ENCODE data around the gene MEPCE. TPM values are rescaled to one million over a fixed set of nuclear protein-coding genes. Genes with fewer than 3 reads are reported as not detected.

MEPCE gene
- total and polyA plus RNA-seq, 2 donors (not counting 1 experiment from before 2014, with no cell fraction given), result 11.4 to 26.6 TPM

DNA sequence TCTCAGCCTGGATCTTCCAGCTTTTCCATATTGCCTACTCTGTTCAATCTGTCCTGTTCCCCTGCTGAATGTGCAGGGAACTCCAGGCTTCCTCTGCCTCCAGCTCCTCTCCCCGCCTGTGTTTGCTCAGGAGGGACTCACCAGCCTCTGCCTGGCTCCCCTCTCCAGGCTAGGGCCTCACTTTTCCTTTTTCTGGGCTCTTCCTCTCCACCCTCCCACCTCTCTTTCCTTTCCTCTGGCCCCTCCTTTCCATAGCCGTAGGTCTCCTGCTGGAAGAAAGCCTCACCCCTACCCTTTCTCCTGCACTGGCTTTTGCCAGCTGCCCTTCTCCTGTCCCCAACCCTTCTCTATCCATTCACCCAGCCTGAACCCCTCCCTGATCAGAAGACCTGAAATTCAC, 31.4 kb upstream of the MEPCE start:
- Histone ChIP-seq H3K4me3 (replicated peaks in 1 of 4; ENCODE audit: control extremely low read depth in 1 of 4, insufficient read depth in 1 of 4, low read depth in 3 of 4, low read length in 4 of 4) (no peak overlapping the region), H3K4me1 (ENCODE audit: control insufficient read depth, extremely low read depth, insufficient read depth, low read length) (no peaks in the 10 kb centered on the region), H3K9me3 (ENCODE audit: control insufficient read depth, insufficient read depth, low read depth, low read length) (no peaks in the 10 kb centered on the region), H3K79me2 (ENCODE audit: control insufficient read depth, insufficient read depth, low read length) (no peaks in the 10 kb centered on the region), H3K4me2 (ENCODE audit: extremely low read depth, insufficient read depth, low read length) (no peak overlapping the region), H2AFZ (ENCODE audit: low read length) (no peak overlapping the region), H3K36me3 (ENCODE audit: control insufficient read depth, insufficient read depth, low read length) (no peaks in the 10 kb centered on the region), H4K20me1 (ENCODE audit: control insufficient read depth, extremely low read depth, insufficient read depth, low read length) (no peaks in the 10 kb centered on the region), H3K9ac (ENCODE audit: insufficient read depth, low read length) (no peak overlapping the region), H3K27ac (ENCODE audit: insufficient read depth, low read length) (no peak overlapping the region), H3K27me3 (ENCODE audit: control insufficient read depth, insufficient read depth, low read length) (peaks cover 6% of the 10 kb centered on the region)
- no peak for DNase-seq (ENCODE audit: low read depth in 2 of 2)
- TF ChIP-seq EZH2 (IDR thresholded peaks at IDR 0.05; ENCODE audit: low read length, missing control alignments), result no peak
- TF ChIP-seq, protein P1, sequence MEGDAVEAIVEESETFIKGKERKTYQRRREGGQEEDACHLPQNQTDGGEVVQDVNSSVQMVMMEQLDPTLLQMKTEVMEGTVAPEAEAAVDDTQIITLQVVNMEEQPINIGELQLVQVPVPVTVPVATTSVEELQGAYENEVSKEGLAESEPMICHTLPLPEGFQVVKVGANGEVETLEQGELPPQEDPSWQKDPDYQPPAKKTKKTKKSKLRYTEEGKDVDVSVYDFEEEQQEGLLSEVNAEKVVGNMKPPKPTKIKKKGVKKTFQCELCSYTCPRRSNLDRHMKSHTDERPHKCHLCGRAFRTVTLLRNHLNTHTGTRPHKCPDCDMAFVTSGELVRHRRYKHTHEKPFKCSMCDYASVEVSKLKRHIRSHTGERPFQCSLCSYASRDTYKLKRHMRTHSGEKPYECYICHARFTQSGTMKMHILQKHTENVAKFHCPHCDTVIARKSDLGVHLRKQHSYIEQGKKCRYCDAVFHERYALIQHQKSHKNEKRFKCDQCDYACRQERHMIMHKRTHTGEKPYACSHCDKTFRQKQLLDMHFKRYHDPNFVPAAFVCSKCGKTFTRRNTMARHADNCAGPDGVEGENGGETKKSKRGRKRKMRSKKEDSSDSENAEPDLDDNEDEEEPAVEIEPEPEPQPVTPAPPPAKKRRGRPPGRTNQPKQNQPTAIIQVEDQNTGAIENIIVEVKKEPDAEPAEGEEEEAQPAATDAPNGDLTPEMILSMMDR (conservative IDR thresholded peaks at IDR 0.05 in 1 of 2, IDR thresholded peaks at IDR 0.05 in 1 of 2; ENCODE audit: low read depth in 1 of 2, low read length in 2 of 2), result no peak

DNA sequence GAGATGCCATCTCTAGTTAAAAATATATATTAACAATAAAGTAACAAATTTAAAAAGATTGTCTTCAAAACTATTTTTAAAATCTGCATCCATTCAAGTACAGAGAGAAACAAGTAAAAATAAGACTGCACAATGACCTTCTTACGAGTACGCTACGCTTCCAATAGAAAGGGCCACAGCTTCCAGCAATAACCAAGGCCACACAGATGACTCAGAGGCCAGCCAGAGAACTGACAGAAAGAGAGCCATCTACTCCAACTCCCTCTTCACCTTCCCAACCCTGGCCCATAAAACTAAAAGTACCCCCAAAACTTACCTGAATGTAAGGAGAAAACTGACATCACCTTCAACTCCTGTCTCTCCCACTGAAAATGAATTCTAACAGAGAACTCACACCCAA, 29.6 kb upstream of the MEPCE start:
- H3K4me3 ChIP-seq (replicated peaks in 1 of 4; ENCODE audit: control extremely low read depth in 1 of 4, insufficient read depth in 1 of 4, low read depth in 3 of 4, low read length in 4 of 4), result no peak overlapping the region
- no peaks in the 10 kb centered on the region for H4K20me1 ChIP-seq (ENCODE audit: control insufficient read depth, extremely low read depth, insufficient read depth, low read length)
- no peak overlapping the region for H3K27ac ChIP-seq (ENCODE audit: insufficient read depth, low read length)
- H3K9me3 ChIP-seq (ENCODE audit: control insufficient read depth, insufficient read depth, low read depth, low read length), result no peaks in the 10 kb centered on the region
- H3K79me2 ChIP-seq (ENCODE audit: control insufficient read depth, insufficient read depth, low read length), result no peaks in the 10 kb centered on the region
- no peaks in the 10 kb centered on the region for H3K36me3 ChIP-seq (ENCODE audit: control insufficient read depth, insufficient read depth, low read length)
- no peak for TF ChIP-seq EZH2 (IDR thresholded peaks at IDR 0.05; ENCODE audit: low read length, missing control alignments)
- TF ChIP-seq, protein P1 (conservative IDR thresholded peaks at IDR 0.05 in 1 of 2, IDR thresholded peaks at IDR 0.05 in 1 of 2; ENCODE audit: low read depth in 1 of 2, low read length in 2 of 2), result no peak
- no peak for DNase-seq (ENCODE audit: low read depth in 2 of 2)
- no peak overlapping the region for H3K9ac ChIP-seq (ENCODE audit: insufficient read depth, low read length)
- peaks cover 2% of the 10 kb centered on the region for H3K27me3 ChIP-seq (ENCODE audit: control insufficient read depth, insufficient read depth, low read length)
- H3K4me1 ChIP-seq (ENCODE audit: control insufficient read depth, extremely low read depth, insufficient read depth, low read length), result no peaks in the 10 kb centered on the region
- no peak overlapping the region for H3K4me2 ChIP-seq (ENCODE audit: extremely low read depth, insufficient read depth, low read length)
- H2AFZ ChIP-seq (ENCODE audit: low read length), result no peak overlapping the region

DNA sequence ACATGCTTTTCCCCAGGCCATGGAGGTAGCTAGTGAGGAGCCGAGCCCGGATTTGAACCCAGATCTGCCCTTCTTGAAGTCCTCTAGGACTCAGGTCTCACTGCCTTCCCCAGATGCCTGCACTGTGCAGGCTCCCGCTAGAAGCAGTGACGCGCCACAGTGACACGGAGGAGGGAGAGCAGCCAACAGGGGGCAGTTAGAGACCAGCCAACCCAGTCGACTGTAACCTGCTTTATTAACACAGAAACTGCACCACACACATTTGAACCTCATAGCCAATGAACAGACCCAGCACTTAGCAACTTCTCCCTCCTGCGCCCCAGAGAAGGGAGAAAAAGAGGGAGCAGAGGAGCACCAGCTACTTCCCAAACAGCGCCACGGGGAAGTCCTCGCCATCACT, 29.0 kb upstream of the MEPCE start:
- Histone ChIP-seq H3K79me2 (ENCODE audit: control insufficient read depth, insufficient read depth, low read length) (no peaks in the 10 kb centered on the region), H2AFZ (ENCODE audit: low read length) (no peak overlapping the region), H3K4me3 (replicated peaks in 1 of 4; ENCODE audit: control extremely low read depth in 1 of 4, insufficient read depth in 1 of 4, low read depth in 3 of 4, low read length in 4 of 4) (no peak overlapping the region), H3K4me2 (ENCODE audit: extremely low read depth, insufficient read depth, low read length) (no peak overlapping the region), H3K27ac (ENCODE audit: insufficient read depth, low read length) (no peak overlapping the region), H3K36me3 (ENCODE audit: control insufficient read depth, insufficient read depth, low read length) (no peaks in the 10 kb centered on the region), H3K9me3 (ENCODE audit: control insufficient read depth, insufficient read depth, low read depth, low read length) (no peaks in the 10 kb centered on the region), H3K27me3 (ENCODE audit: control insufficient read depth, insufficient read depth, low read length) (peaks cover 2% of the 10 kb centered on the region), H3K4me1 (ENCODE audit: control insufficient read depth, extremely low read depth, insufficient read depth, low read length) (no peaks in the 10 kb centered on the region), H4K20me1 (ENCODE audit: control insufficient read depth, extremely low read depth, insufficient read depth, low read length) (no peaks in the 10 kb centered on the region), H3K9ac (ENCODE audit: insufficient read depth, low read length) (no peak overlapping the region)
- TF ChIP-seq EZH2 (IDR thresholded peaks at IDR 0.05; ENCODE audit: low read length, missing control alignments), result no peak
- TF ChIP-seq, protein P1 (conservative IDR thresholded peaks at IDR 0.05 in 1 of 2, IDR thresholded peaks at IDR 0.05 in 1 of 2; ENCODE audit: low read depth in 1 of 2, low read length in 2 of 2), result no peak
- DNase-seq (ENCODE audit: low read depth in 2 of 2), result no peak

All from fibroblast of lung (primary cell).